GM23338 (cell line): ENCODE results near the gene PMCH. TPM values are rescaled to one million over a fixed set of nuclear protein-coding genes. Genes with fewer than 3 reads are reported as not detected.

ENCODE experiments used
- ATAC-seq: fragments of 200-7000 bp; cut with Tn5 transposase; 3 replicates; pipeline ENCODE4 v1.9.1; 2020
- DNase-seq: peaks from one replicate; pipeline ENCODE4 v3.0.0-alpha.2; 2015; ENCODE audit warnings: low spot score
- H2AFZ ChIP-seq: fragments of 200-600 bp; sonication (generic); 2 replicates; pipeline ENCODE4 v1.8.0; 2016; ENCODE audit warnings: antibody characterized with exemption, mild to moderate bottlenecking, moderate library complexity
- H3F3A ChIP-seq: fragments of 200-600 bp; sonication (generic); replicated peaks from 2 replicates; pipeline ENCODE4 v1.8.0; 2017; ENCODE audit warnings: antibody characterized with exemption, mixed run types, low read depth
- H3K27ac ChIP-seq: fragments of 200-600 bp; sonication (generic); 2 replicates; pipeline ENCODE4 v1.6.1; 2016; ENCODE audit warnings: low read depth
- H3K27me3 ChIP-seq: fragments of 200-600 bp; sonication (generic); 2 replicates; pipeline ENCODE4 v1.8.0; 2016; ENCODE audit warnings: mild to moderate bottlenecking, mixed run types, moderate library complexity; ENCODE audit not compliant: insufficient read depth
- H3K36me3 ChIP-seq: fragments of 200-600 bp; sonication (generic); 2 replicates; pipeline ENCODE4 v1.8.0; 2016; ENCODE audit warnings: mild to moderate bottlenecking; ENCODE audit not compliant: insufficient read depth
- H3K4me1 ChIP-seq: fragments of 200-600 bp; sonication (generic); 2 replicates; pipeline ENCODE4 v1.8.0; 2016; ENCODE audit warnings: mild to moderate bottlenecking, moderate library complexity; ENCODE audit not compliant: insufficient read depth
- H3K4me2 ChIP-seq: fragments of 200-600 bp; sonication (generic); 2 replicates; pipeline ENCODE4 v1.7.1; 2017; ENCODE audit warnings: mixed run types
- H3K4me3 ChIP-seq: fragments of 200-600 bp; sonication (generic); 2 replicates; pipeline ENCODE4 v1.6.1; 2016; ENCODE audit warnings: mixed run types
- H3K79me2 ChIP-seq: fragments of 200-600 bp; sonication (generic); replicated peaks from 2 replicates; pipeline ENCODE4 v1.8.0; 2017; ENCODE audit warnings: mild to moderate bottlenecking; ENCODE audit not compliant: insufficient read depth
- H3K9me2 ChIP-seq: fragments of 200-600 bp; sonication (generic); 2 replicates; pipeline ENCODE4 v1.8.0; 2017; ENCODE audit not compliant: insufficient read depth
- H4K20me1 ChIP-seq: fragments of 200-600 bp; sonication (generic); replicated peaks from 2 replicates; pipeline ENCODE4 v1.8.0; 2017; ENCODE audit warnings: mild to moderate bottlenecking; ENCODE audit not compliant: insufficient read depth
- H3K27ac Mint-ChIP-seq: 2 replicates; pipeline ENCODE4 v1.8.0; 2020; ENCODE audit warnings: inconsistent platforms, mild to moderate bottlenecking, moderate library complexity, mixed read lengths
- H3K27me3 Mint-ChIP-seq: 3 replicates; pipeline ENCODE4 v1.8.0; 2022; ENCODE audit warnings: low read depth, mild to moderate bottlenecking, moderate library complexity, mixed read lengths, inconsistent platforms; ENCODE audit not compliant: insufficient read depth, poor library complexity
- H3K36me3 Mint-ChIP-seq: 3 replicates; pipeline ENCODE4 v1.8.0; 2021; ENCODE audit warnings: low read depth, mild to moderate bottlenecking, inconsistent platforms, moderate library complexity, mixed read lengths
- H3K4me1 Mint-ChIP-seq: 3 replicates; pipeline ENCODE4 v1.8.0; 2020; ENCODE audit warnings: mild to moderate bottlenecking, inconsistent platforms, mixed read lengths
- H3K4me3 Mint-ChIP-seq: 3 replicates; pipeline ENCODE4 v1.8.0; 2021; ENCODE audit warnings: moderate library complexity, mild to moderate bottlenecking, inconsistent platforms, mixed read lengths
- H3K9me3 Mint-ChIP-seq: 3 replicates; pipeline ENCODE4 v1.8.0; 2020; ENCODE audit warnings: moderate library complexity, mild to moderate bottlenecking, inconsistent platforms, mixed read lengths
- CREB1 ChIP-seq: fragments of 250-450 bp; sonication (Bioruptor Pico); IDR thresholded peaks from 2 replicates; pipeline ENCODE4 v1.5.0; 2020; ENCODE audit warnings: low read depth, mild to moderate bottlenecking, moderate library complexity
- NANOG ChIP-seq: IDR thresholded peaks from 2 replicates; pipeline ENCODE4 v1.6.1; 2016; ENCODE audit warnings: antibody characterized with exemption, borderline replicate concordance
- POLR2AphosphoS5 ChIP-seq: IDR thresholded peaks from 2 replicates; pipeline ENCODE4 v1.6.1; 2016; ENCODE audit warnings: antibody characterized with exemption, low read depth
- REST ChIP-seq: IDR thresholded peaks from one replicate; pipeline ENCODE4 v1.6.1; 2018; ENCODE audit warnings: antibody characterized with exemption; ENCODE audit not compliant: unreplicated experiment
- STAT1 ChIP-seq: IDR thresholded peaks from one replicate; pipeline ENCODE4 v1.6.1; 2016; ENCODE audit warnings: antibody characterized with exemption; ENCODE audit not compliant: unreplicated experiment
- ZNF114 ChIP-seq: fragments of 250-450 bp; sonication (Bioruptor Pico); IDR thresholded peaks from 2 replicates; pipeline ENCODE4 v1.5.0; 2020; ENCODE audit warnings: mild to moderate bottlenecking, moderate library complexity
- ZNF331 ChIP-seq: fragments of 250-450 bp; sonication (Bioruptor Pico); IDR thresholded peaks from 2 replicates; pipeline ENCODE4 v1.5.0; 2020; ENCODE audit warnings: low read depth, mild to moderate bottlenecking, moderate library complexity
- polyA plus RNA-seq: library from polyadenylated mRNA; unstranded; fragments of >200 nt; fragmentation: Nextera tagmentation; extraction: Ambion mirVana; gene quantifications from 2 replicates; pipeline ENCODE4 v1.2.1, GENCODE V29; 2016
- total RNA-seq: library from RNA; depleted of rRNA; stranded (reverse); fragments of >200 nt; shearing (Covaris generic); gene quantifications from 2 replicates; pipeline ENCODE4 v1.2.3, GENCODE V29; 2014
- TF ChIP-seq, protein P1 (sequence below): IDR thresholded peaks from 2 replicates; pipeline ENCODE4 v1.6.1; 2016; ENCODE audit warnings: antibody characterized with exemption
- TF ChIP-seq, protein P2 (sequence below): fragments of 250-450 bp; sonication (Bioruptor Pico); IDR thresholded peaks from 2 replicates; pipeline ENCODE4 v1.5.0; 2020; ENCODE audit warnings: mild to moderate bottlenecking, moderate library complexity

PMCH gene
- total and polyA plus RNA-seq, 2 experiments from 2014 or later = 1.1 TPM; not detected in 1

- Histone ChIP-seq H3K27ac (no peak overlapping the region), H3K4me2 (no peak overlapping the region), H3K4me1 (peaks cover 9% of the 10 kb centered on the region; the same call in 1 of the 2 replicates), H3F3A (no peaks in the 10 kb centered on the region), H3K4me3 (no peak overlapping the region), H3K27me3 (no peaks in the 10 kb centered on the region), H3K79me2 (no peaks in the 10 kb centered on the region), H3K36me3 (no peaks in the 10 kb centered on the region), H3K9me2 (0 out of 2 replicates have a peak, but pooled peaks cover 6% of the 10 kb centered on the region), H4K20me1 (no peaks in the 10 kb centered on the region), H2AFZ (peak overlapping the region; percentile 43; the same call in 1 of the 2 replicates)
- TF ChIP-seq POLR2AphosphoS5 (no peak), NANOG (no peak), STAT1 (no peak), REST (no peak), CREB1 (CRISPR knock-in tag) (no peak), ZNF331 (CRISPR knock-in tag) (no peak), ZNF114 (CRISPR knock-in tag) (no peak)
- TF ChIP-seq, protein P1, sequence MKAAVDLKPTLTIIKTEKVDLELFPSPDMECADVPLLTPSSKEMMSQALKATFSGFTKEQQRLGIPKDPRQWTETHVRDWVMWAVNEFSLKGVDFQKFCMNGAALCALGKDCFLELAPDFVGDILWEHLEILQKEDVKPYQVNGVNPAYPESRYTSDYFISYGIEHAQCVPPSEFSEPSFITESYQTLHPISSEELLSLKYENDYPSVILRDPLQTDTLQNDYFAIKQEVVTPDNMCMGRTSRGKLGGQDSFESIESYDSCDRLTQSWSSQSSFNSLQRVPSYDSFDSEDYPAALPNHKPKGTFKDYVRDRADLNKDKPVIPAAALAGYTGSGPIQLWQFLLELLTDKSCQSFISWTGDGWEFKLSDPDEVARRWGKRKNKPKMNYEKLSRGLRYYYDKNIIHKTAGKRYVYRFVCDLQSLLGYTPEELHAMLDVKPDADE = no peak
- TF ChIP-seq, protein P2, sequence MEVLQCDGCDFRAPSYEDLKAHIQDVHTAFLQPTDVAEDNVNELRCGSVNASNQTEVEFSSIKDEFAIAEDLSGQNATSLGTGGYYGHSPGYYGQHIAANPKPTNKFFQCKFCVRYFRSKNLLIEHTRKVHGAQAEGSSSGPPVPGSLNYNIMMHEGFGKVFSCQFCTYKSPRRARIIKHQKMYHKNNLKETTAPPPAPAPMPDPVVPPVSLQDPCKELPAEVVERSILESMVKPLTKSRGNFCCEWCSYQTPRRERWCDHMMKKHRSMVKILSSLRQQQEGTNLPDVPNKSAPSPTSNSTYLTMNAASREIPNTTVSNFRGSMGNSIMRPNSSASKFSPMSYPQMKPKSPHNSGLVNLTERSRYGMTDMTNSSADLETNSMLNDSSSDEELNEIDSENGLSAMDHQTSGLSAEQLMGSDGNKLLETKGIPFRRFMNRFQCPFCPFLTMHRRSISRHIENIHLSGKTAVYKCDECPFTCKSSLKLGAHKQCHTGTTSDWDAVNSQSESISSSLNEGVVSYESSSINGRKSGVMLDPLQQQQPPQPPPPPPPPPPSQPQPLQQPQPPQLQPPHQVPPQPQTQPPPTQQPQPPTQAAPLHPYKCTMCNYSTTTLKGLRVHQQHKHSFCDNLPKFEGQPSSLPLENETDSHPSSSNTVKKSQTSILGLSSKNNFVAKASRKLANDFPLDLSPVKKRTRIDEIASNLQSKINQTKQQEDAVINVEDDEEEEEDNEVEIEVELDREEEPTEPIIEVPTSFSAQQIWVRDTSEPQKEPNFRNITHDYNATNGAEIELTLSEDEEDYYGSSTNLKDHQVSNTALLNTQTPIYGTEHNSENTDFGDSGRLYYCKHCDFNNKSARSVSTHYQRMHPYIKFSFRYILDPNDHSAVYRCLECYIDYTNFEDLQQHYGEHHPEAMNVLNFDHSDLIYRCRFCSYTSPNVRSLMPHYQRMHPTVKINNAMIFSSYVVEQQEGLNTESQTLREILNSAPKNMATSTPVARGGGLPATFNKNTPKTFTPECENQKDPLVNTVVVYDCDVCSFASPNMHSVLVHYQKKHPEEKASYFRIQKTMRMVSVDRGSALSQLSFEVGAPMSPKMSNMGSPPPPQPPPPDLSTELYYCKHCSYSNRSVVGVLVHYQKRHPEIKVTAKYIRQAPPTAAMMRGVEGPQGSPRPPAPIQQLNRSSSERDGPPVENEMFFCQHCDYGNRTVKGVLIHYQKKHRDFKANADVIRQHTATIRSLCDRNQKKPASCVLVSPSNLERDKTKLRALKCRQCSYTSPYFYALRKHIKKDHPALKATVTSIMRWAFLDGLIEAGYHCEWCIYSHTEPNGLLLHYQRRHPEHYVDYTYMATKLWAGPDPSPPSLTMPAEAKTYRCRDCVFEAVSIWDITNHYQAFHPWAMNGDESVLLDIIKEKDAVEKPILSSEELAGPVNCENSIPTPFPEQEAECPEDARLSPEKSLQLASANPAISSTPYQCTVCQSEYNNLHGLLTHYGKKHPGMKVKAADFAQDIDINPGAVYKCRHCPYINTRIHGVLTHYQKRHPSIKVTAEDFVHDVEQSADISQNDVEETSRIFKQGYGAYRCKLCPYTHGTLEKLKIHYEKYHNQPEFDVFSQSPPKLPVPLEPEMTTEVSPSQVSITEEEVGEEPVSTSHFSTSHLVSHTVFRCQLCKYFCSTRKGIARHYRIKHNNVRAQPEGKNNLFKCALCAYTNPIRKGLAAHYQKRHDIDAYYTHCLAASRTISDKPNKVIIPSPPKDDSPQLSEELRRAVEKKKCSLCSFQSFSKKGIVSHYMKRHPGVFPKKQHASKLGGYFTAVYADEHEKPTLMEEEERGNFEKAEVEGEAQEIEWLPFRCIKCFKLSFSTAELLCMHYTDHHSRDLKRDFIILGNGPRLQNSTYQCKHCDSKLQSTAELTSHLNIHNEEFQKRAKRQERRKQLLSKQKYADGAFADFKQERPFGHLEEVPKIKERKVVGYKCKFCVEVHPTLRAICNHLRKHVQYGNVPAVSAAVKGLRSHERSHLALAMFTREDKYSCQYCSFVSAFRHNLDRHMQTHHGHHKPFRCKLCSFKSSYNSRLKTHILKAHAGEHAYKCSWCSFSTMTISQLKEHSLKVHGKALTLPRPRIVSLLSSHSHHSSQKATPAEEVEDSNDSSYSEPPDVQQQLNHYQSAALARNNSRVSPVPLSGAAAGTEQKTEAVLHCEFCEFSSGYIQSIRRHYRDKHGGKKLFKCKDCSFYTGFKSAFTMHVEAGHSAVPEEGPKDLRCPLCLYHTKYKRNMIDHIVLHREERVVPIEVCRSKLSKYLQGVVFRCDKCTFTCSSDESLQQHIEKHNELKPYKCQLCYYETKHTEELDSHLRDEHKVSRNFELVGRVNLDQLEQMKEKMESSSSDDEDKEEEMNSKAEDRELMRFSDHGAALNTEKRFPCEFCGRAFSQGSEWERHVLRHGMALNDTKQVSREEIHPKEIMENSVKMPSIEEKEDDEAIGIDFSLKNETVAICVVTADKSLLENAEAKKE = no peak
- ATAC-seq (no peak), DNase-seq (no peak)
- Mint-ChIP-seq H3K4me1 (peaks cover 15% of the 10 kb centered on the region; the same call in 2 of the 3 replicates), H3K9me3 (peaks cover 5% of the 10 kb centered on the region; the same call in 2 of the 3 replicates), H3K4me3 (no peak overlapping the region), H3K27ac (no peak overlapping the region), H3K36me3 (no peaks in the 10 kb centered on the region; the same call in 2 of the 3 replicates), H3K27me3 (no peaks in the 10 kb centered on the region)
These were observed 34.4 kb upstream of the PMCH start for GRCh38 chr12:102232036-102232435.
